Activated CD4-positive, alpha-beta T cell treated with anti-CD3 and anti-CD28 coated beads for 48 hours (primary cell): Measurements from ENCODE around the gene MAPK1IP1L.
"Not testable (repeated sequence)": the region's sequence is repeated elsewhere in the genome, so short reads cannot be mapped to it uniquely, and the experiment has no call there.

Source experiments
- DNase-seq: peaks from one replicate; pipeline ENCODE4 v3.0.0-alpha.2; 2020

MAPK1IP1L gene

DNA sequence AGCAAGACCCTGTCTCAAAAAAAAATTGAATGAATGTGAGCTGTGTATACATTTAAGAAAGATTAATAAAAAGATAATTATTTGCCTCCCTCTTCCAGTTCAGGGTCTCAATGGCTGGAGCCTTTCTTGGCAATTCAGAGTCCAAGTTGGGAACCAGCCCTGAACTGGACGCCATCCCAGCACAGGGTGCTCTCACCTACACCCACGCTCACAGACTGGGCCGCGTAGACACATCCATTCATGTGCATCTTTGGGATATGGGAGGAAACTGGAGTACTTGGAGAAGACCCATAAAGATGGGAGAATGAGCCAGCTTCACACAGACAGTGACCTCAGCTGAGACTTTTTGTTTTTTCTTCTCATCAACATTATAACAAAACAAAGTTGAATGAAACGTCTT, 6.5 kb downstream of the MAPK1IP1L start:
- DNase-seq = no peak

DNA sequence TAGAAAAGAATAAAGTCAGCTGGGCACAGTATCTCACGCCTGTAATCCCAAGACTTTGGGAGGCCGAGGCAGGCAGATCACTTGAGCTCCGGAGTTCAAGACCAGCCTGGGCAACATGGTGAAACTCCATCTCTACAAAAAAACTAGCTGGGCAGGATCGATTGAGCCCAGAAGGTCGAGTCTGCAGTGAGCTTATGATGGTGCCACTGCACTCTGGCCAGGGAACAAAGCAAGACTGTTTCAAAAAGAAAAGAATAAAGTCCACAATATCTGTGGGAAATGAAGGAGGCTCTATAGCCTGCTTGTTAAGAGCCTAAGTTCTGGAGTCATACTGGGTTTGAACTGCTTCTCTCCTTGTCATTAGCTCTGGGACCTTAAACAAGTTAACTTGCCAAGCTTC, 7.9 kb downstream of the MAPK1IP1L start:
- no peak for DNase-seq

DNA sequence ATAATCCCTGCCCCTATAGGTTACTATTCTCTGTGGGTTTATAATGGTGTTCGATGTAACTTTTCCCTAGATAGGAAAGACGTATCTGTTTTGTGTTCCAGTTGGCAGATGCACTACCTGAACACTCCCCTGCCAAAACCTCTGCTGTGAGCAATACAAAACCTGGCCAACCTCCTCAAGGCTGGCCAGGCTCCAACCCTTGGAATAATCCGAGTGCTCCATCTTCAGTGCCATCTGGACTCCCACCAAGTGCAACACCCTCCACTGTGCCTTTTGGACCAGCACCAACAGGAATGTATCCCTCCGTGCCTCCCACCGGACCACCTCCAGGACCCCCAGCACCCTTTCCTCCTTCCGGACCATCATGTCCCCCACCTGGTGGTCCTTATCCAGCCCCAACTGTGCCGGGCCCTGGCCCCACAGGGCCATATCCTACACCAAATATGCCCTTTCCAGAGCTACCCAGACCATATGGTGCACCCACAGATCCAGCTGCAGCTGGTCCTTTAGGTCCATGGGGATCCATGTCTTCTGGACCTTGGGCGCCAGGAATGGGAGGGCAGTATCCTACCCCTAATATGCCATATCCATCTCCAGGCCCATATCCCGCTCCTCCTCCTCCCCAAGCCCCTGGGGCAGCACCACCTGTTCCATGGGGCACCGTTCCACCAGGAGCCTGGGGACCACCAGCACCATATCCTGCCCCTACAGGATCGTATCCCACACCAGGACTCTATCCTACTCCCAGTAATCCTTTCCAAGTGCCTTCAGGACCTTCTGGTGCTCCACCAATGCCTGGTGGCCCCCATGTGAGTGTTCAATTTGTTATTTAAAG, 11.3 kb downstream of the MAPK1IP1L start:
- DNase-seq = no peak

DNA sequence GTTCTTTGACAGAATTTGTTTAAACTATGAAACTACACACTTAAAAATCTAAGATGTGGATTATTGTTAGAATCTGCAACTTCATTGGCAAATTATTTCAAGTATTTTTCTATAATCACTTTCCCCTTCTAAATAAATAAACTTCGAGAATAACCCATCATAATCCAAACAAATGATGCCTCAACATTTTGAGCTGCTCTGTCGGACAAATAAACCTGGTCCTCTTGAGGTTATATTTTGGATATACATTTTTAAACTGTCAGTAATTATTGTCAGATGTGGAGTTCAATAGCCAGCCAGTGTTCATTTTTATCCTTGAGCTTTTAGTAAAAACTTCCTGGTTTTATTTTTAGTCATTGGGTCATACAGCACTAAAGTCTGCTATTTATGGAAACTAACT, 13.4 kb downstream of the MAPK1IP1L start:
- not testable (repeated sequence) for DNase-seq

DNA sequence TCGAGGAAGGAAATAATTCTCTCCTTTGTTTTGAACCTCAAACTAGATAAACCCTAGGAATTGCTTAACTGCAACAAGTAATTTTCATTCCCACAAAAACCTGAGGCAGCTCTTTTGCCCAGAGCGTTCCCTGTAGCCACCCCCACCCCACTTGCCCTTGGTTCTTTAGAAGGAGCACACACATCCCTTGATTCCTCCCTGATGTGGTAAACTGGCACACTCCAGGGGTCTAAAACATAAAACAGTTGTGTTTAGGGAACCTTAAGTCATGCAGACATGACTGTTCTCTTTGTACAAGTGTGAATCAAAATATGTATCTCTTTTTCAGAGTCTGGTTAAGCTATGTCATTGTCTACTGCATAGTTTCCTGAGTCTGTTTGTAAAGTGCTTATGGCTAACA, 14.0 kb downstream of the MAPK1IP1L start:
- DNase-seq = no peak

DNA sequence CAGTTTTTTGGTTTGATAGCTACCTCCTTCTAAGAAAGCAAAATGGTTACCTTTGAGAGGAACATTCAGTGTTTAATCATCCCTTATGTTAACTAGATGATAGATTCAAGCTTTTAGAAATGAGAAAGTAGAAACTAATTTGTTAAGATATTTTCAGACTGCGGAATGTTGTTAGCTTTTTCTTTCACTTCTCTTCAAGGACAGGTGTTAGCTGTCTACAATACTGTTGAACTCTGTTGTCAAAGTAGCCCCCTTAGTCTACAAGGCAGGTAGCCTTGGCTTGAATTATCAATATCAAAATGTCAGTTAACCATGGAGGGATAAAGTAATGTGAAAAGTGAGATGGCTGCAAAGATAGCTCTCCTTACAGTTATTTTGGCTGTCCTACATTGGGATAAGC, 14.8 kb downstream of the MAPK1IP1L start:
- no peak for DNase-seq

DNA sequence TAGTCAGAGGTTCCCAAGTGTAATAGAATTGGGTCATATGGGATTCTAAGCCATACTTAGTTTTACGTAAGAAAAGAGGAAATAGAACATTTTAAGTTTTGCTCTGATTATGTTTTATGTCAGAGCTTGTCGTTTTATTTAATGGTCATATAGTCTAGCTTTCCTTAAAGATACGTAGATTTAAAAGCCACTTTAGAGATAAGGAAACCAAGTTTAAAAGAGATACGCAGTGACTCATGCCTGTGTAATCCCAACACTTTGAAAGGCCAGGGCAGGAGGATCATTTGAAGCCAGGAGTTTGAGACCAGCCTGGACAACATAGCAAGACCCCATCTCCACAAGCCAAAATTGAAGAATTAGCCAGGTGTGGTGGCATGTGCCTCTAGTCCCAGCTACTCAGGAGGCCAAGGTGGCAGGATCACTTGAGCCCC, 19.5 kb downstream of the MAPK1IP1L start:
- DNase-seq = no peak

DNA sequence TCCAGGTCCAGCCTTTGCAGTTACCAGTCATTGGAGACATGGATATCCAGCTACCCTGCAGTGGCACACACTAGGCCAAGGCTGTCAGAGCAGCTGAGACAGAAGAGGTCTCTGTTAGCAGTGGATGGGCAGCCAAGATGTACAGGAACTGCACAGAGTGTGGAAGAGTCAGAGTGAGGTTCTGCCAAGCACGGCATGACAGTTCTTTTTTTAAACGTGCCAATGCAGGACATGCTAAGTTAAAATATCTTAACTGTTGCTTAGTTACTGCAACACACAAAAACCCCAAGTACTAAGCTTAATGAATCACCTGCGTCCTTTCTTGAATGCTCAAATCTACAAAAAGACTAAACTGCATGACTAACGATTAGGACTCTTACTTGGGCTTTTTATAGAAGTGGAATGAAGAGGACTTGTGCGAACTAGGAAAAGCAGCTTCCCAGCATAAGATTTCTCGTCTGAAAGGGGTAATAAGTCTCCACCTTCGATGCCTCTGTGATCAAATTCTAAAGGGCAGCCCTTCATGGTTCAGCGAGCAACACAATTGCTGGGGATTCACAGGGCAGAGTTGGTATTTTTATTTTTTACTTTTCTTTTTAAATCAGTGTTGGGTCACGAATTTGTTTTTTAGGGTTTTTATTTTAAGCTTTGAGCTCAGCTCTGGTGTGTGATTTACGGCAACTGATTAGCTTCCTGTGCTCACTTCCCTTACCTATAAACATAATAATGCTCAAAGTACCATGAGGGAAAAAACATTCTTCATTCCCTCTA, 20.6 kb downstream of the MAPK1IP1L start:
- peak; percentile 36 for DNase-seq

DNA sequence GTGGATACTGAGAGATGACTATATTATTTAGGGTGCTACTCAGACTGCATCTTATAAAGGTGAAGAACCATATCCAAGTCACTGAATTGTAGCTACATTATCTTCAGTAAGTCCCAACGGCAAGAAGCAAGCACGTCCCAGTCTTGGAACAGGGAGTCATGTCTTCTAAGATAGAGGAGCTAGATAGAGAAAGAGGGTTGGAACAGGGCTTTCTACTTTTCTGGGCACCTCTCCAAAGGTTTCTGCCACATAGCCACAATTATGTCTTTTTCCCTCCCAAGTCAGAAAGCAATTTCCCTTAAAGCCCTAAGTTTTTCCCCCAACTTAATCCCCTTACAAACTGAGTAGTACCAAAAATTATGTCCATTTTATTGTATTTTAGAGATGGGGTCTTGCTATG, 22.4 kb downstream of the MAPK1IP1L start:
- DNase-seq = no peak

DNA sequence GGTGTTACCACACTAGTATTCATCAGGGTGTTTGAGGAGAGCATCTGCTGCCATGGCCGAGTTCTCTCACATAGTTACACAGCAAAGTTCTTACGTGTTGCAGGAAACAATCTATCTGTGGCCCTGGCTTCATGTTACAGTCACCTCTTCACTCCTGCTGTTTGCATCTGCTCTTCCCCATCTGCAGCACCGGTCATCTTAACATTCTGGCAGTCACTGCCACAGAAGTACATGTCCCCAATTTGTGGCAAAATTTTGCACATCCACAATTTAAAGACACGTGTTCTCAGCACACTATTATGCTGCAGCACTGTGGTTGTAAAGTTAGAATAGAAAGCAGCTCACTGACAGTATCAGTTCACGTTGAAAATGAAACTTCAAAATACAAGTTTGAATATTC, 23.2 kb downstream of the MAPK1IP1L start:
- DNase-seq = no peak

DNA sequence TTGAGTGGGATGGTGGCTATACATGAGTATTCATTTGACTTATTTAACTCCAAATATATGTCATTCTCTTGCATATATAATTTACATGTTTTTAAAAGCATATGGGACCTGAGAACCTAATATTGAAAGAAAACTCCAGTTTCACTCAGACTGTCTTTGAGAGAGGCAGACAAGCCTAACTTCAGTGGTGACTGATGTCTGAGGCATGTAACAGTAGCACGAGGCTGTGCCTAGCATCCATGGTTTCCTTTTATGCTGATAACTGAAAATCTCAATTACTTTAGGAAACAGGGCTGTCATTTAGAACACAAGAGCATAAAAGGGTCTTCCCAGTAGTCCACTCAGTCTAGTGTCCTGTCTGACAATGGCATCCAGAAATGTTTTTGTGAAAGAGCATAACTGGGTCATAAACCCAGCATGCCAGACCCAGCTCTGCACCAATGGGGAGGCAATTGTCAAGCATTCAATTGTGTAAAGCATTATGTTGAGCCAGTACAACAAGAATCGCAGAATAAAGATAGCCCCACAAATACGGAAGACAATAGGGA, 24.3 kb downstream of the MAPK1IP1L start:
- DNase-seq = no peak

DNA sequence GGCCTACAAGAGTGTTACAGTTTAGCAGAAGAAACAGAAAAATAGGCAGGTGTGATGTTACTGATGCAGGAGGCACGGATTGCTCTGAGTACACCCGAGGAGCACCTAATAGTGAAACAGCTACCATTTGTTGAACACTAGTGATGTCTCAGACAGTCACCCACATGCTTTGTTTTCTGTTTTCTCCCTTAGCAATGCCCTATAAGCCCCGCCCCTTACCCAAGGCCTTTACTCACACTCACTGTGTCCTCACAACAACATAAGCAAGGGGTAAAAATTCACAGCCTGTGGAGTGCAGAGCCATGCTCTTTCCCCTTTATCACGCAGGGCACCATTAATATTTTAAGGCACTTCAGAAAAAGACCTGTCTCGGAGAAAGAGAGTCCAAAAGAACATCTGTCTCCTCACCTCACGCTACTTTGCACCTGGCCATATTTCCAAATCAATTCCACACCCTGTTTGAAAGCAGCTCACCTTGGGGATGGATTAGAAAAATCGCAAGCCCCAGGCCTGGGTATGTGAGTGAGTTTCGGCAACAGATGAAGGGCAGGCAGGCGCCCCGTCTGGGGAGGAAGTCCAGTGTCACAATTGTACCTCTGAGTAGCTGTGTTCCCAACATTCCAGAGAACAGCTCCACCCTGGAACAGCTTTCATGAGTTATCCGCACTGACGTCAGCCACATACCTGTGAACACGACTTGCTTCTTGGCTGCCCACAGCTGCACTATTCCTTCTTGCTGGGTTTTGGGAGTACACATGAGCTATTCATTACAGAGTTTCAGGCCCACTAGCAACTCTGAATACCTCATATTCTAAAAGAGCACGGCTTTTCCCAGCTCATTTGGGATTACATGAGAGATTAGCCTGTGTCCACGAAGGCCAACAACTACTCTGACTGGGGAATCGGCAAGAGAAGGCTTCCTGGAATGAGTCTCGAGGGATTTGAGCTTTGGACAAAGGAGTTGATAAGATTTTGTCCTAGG, 26.0 kb downstream of the MAPK1IP1L start:
- peak; percentile 46 for DNase-seq

DNA sequence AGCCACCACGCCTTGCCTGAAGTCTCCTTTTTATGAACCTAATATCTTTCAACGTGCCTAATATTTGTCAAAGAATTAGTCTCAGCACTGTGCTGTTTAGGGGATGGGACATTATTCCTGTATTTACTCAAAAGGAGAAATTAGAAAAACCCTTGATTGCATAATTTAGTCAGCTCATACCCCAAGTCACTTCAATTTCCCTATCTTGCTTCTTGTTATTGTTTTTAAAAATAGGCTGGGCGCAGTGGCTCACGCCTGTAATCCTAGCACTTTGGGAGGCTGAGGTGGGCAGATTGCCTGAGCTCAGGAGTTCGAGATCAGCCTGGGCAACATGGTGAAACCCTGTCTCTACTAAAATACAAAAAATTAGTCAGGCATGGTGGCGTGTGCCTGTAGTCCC, 28.5 kb downstream of the MAPK1IP1L start:
- DNase-seq = not testable (repeated sequence)

DNA sequence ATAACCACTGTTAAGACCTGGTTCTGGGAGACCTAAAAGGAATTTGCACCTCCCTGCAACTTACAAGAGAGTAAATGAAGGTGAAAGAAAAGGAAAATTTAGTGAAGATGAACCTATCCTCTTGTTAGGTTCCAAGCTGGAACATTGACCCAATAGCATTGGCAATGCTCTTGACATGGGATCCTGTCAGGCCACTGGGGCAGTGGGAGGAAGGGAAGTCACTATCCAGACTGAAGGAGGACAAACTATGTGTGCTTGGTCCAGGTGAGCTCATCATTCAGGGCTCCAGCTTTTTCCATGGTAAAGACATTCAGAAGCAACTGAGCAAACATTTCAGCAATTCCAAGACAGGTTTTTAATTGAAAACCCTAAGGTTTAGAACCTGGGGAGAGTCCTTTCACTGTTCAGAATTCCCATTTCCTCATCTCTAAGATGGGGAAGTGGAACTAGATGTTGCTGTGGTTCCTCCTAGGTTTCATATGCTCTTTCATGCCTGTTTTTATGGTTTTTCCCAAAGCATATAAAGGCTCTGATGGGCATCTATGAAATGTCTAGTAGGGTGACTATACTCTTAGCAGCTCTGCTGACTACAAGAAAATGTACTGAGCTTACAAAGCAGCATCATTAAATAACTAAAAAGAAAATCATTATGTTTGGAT, 33.1 kb downstream of the MAPK1IP1L start:
- no peak for DNase-seq

DNA sequence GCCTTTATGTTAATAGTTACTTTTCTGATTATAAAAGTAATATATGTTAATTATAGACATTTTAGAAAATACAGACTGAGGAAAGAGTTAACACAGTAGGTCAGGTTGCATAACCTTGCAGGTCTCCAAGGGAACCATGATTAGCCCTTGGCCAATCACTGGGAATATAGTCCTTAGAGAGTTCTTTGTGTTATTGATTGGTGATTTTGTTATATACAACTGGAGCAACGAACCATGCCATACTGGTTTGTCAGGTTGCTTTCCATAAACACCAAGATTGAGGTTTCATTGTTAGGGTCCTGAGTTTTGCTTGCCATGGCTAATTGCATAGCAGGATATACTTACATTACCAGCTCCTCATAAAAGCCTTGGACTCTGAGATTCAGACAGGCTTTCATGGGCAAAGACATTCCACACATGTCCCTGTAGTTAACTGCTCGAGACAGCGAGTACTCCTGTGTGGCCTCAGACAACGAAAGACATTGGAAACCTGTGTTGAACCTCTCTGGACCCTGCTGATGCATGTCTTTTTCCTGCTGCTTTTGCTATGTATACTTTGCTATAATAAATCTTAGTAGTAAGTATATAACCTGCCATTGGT, 33.7 kb downstream of the MAPK1IP1L start:
- no peak for DNase-seq

DNA sequence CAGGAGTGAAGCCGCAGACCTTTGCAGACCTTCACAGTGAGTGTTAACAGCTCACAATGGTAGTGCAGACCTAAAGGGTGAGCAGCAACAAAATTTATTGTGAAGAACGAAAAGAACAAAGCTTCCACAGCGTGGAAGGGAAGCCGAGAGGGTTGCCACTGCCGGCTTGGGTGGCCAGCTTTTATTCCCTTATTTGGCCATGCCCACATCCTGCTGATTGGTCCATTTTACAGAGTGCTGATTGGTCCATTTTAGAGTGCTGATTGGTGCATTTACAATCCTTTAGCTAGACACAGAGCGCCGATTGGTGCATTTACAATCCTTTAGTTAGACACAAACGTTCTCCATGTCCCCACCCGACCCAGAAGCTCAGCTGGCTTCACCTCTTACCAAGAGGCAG, 35.5 kb downstream of the MAPK1IP1L start:
- no peak for DNase-seq

DNA sequence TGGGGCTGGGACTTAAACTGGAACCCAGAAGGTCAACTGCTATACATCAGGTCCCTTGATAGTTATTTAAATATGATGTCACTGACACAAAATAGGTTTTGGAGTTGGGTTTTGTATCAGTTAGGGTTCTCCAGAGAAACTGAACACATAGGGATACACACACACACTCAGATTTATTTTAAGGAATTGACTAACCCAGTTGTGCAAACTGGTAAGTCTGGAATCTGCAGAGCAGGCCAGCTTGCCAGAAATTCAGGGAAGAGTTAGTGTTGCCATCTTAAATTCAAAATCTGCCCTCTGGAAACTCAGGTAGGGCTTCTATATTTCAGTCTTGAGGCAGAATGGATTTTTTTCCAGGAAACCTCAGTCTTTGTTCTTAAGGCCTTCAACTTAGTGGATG, 36.9 kb downstream of the MAPK1IP1L start:
- no peak for DNase-seq

DNA sequence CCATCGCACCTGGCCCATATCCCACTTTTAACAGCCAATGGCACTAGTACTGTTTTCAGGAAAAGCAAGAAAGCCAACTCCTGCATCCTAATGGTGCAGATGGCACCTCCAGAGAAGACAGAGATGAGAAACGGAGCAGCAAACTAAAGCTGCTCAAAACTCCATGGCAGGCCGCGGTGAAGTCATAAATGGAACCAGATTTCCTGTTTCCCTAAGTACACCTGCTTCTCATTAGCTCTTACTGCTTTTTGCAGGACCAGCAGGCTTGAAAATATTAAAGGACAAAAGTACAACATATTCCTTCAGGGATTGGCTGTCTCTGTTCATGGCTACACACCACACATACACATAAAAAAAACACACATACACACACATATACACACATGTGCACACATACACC, 40.9 kb downstream of the MAPK1IP1L start:
- no peak for DNase-seq

DNA sequence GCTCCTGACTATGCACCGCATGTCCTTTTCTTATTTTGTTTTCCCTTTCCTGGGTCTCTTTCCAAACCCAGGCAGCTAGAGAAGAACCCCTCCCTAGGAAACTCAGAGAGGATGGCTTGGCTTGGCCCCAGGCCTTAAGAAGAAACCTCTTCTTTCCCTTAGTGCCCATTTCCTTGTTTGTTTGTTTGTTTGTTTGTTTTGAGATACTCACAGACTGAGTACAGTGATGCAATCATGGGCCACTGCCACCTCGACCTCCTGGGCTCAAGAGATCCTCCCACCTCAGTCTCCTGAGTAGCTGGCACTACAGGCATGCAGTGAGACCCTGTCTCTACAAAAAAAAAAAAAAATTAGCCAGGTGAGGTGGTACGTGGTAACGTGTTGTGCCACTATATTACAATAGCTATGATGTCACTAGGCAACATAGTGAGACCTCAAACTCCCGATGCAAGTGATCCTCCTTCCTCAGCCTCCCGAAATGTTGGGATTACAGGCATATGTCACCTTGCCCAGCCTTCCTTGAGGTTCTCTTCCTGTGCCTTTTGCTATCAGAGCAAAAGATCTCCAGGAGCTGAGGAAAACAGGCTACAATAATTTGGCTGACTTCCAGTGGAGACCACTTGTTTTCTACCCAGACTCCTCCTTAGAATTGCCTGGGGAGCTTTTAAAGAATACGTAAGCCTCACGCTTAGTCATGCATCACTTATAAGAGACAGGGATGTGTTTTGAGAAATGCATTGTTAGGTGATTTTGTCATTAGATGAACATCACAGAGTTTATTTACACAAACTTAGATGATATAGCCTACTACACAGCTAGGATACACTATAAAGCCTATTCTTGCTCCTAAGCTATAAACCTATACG, 43.1 kb downstream of the MAPK1IP1L start:
- no peak for DNase-seq

DNA sequence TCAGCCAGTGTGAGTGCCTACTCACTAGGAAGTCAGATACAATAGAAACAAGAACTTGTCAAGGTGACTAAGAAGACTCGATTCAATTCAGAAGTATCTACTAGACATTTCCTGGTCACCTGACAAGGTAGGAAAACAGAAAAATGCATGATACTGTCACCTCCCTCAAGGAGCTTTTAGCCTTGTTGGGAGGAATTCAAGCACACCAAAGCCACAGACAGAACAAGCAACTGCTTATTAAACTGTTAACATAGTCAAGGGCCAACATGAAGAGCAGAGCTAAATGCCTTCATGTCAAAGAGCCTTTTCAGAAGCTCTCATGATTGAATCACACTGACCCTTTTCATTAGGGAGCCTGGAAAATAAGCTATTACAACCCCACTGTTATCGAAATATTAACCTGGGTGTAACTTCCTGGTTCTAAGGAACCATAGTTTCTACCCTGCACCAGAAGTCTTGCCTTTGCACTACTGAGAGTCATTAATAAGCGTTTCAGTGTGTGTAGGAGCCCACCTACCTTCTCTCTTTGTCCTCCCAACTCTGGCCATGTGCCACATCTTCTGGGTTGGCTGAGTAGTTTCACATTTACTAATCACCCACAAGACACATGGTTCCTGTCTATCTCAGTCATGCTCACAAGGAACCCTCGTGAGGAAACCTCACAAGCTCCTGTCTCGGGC, 46.6 kb downstream of the MAPK1IP1L start:
- DNase-seq = peak; percentile 72
